K562 (cell line): Measurements from ENCODE around the gene ZNF853. TPM values are rescaled to one million over a fixed set of nuclear protein-coding genes. Genes with fewer than 3 reads are reported as not detected.
A peak's percentile ranks its signal among the peaks of the same experiment; 100 is the strongest.

Experiments
- ATAC-seq: fragments of 200-7000 bp; cut with Tn5 transposase; 3 replicates; pipeline ENCODE4 v1.9.1; 2020; ENCODE audit warnings: moderate library complexity
- BruUV-seq: library from RNA; stranded (reverse); fragments of 400-500 nt; replicated peaks from 2 replicates; lab custom pipeline; 2021; lab: Mats Ljungman, UMichigan
- CTCF ChIA-PET: fragments of 300-600 bp; formaldehyde crosslinking; extraction: SDS; loops from one replicate; lab custom pipeline; 2021; ENCODE audit warnings: low intra/inter-chr PET ratio; lab: Yijun Ruan, JAX
- POLR2A ChIA-PET: fragments of 300-600, 350-650 bp; sonication (Branson Sonifier 250); formaldehyde crosslinking; extraction: SDS; loops from one replicate; lab custom pipeline; 2021; ENCODE audit warnings: antibody characterized with exemption, inconsistent platforms; lab: Yijun Ruan, JAX
- DNase-seq, 4 experiments: peaks; one replicate each; pipeline versions ENCODE4 v3.0.0 to v3.0.0-alpha.2; 2011 to 2018; ENCODE audit warnings: low spot score in 3 of 4, mixed read lengths in 3 of 4; ENCODE audit errors: extremely low read depth in 1 of 4
- FAIRE-seq: peaks from 2 replicates; lab custom pipeline; 2011; peaks lifted over from hg19 to GRCh38; lab: Jason Lieb, UNC
- H2AFZ ChIP-seq: 2 replicates; pipeline ENCODE4 v1.6.0; 2011; ENCODE audit warnings: low read depth, low read length, control low read depth, inconsistent platforms
- H3K27ac ChIP-seq: fragments of 200-600 bp; 3 replicates; pipeline ENCODE4 v1.8.0; 2011; ENCODE audit warnings: low read depth, mild to moderate bottlenecking, control low read depth, inconsistent platforms, low read length, moderate library complexity, mixed read lengths; ENCODE audit errors: extremely low read depth
- H3K27me3 ChIP-seq, 2 experiments: fragments of 300-600 bp in 1 of 2; 2 replicates in 1 of 2; 3 replicates in 1 of 2; pipeline versions ENCODE4 v1.6.0 to v1.8.0; 2011; ENCODE audit warnings: inconsistent platforms in 2 of 2, low read length in 2 of 2, mild to moderate bottlenecking in 1 of 2, mixed read lengths in 1 of 2, moderate library complexity in 1 of 2; ENCODE audit not compliant: control insufficient read depth in 2 of 2, insufficient read depth in 2 of 2
- H3K36me3 ChIP-seq: fragments of 300-600 bp; 3 replicates; pipeline ENCODE4 v1.8.0; 2011; ENCODE audit warnings: mild to moderate bottlenecking, low read length, inconsistent platforms; ENCODE audit not compliant: control insufficient read depth, insufficient read depth
- H3K4me1 ChIP-seq, 2 experiments: fragments of 200-600 bp in 1 of 2; replicated peaks in 1 of 2; 2 replicates in 1 of 2; 3 replicates in 1 of 2; pipeline versions ENCODE4 v1.5.1 to v1.8.0; 2011; ENCODE audit warnings: inconsistent platforms in 2 of 2, low read length in 2 of 2, mild to moderate bottlenecking in 1 of 2, mixed read lengths in 1 of 2, moderate library complexity in 1 of 2; ENCODE audit not compliant: control insufficient read depth in 2 of 2, insufficient read depth in 2 of 2
- H3K4me2 ChIP-seq: 2 replicates; pipeline ENCODE4 v1.6.1; 2011; ENCODE audit warnings: low read length, control low read depth, inconsistent platforms, mixed read lengths; ENCODE audit not compliant: insufficient read depth
- H3K4me3 ChIP-seq: fragments of 200-600 bp; sonication (generic), shearing (Covaris generic); 2 replicates; pipeline ENCODE4 v1.5.1; 2016; ENCODE audit warnings: control low read depth, inconsistent platforms
- H3K79me2 ChIP-seq: fragments of 200-600 bp; 3 replicates; pipeline ENCODE4 v1.8.0; 2011; ENCODE audit warnings: low read length, inconsistent platforms; ENCODE audit not compliant: control insufficient read depth, insufficient read depth
- H3K9ac ChIP-seq, 2 experiments: 2 replicates each; pipeline versions ENCODE4 v1.6.0 to v1.6.1; 2011; ENCODE audit warnings: low read depth in 2 of 2, low read length in 2 of 2, control low read depth in 1 of 2, inconsistent platforms in 1 of 2, mild to moderate bottlenecking in 1 of 2, mixed read lengths in 1 of 2; ENCODE audit not compliant: insufficient read depth in 1 of 2
- H3K9me1 ChIP-seq: one replicate; pipeline ENCODE4 v1.6.0; 2011; ENCODE audit warnings: inconsistent platforms, mild to moderate bottlenecking, low read length, moderate library complexity; ENCODE audit not compliant: control insufficient read depth, insufficient read depth
- H3K9me3 ChIP-seq: replicated peaks from 2 replicates; pipeline ENCODE4 v1.5.1; 2011; ENCODE audit warnings: low read depth, low read length, inconsistent platforms; ENCODE audit not compliant: control insufficient read depth, insufficient read depth
- H4K20me1 ChIP-seq: replicated peaks from 2 replicates; pipeline ENCODE4 v1.6.1; 2011; ENCODE audit warnings: low read length, inconsistent platforms, mixed read lengths; ENCODE audit not compliant: control insufficient read depth, insufficient read depth
- CEBPG ChIP-seq, 3 experiments: fragments of 200-800 bp in 1 of 3; sonication (Bioruptor generic) in 1 of 3; sonication (generic) in 1 of 3; formaldehyde crosslinking in 1 of 3; IDR thresholded peaks in 2 of 3; conservative IDR thresholded peaks in 1 of 3; 2 replicates each; pipeline versions ENCODE4 v1.6.1 to v1.8.0; 2016 to 2022; ENCODE audit warnings: missing compliant biosample characterization in 2 of 3, missing genetic modification characterization in 2 of 3, mild to moderate bottlenecking in 1 of 3, missing genetic modification reagents in 1 of 3
- PHF20 ChIP-seq: fragments of 450-650 bp; IDR thresholded peaks from 2 replicates; pipeline ENCODE4 v1.6.1; 2018; ENCODE audit not compliant: partially characterized antibody
- TARDBP ChIP-seq: fragments of 450-650 bp; IDR thresholded peaks from 2 replicates; pipeline ENCODE4 v1.6.1; 2016
- WGBS: fragments of 100-300 bp; shearing (Covaris generic); methylation state at CpG from one replicate; pipeline ENCODE4 v1.1.6; 2016; ENCODE audit warnings: low coverage, mixed read lengths; ENCODE audit not compliant: insufficient coverage; ENCODE audit errors: missing lambda C conversion rate; 5-methylcytosine and 5-hydroxymethylcytosine counted together
- in situ Hi-C: fragments of 300-500 bp; cut with MboI; formaldehyde crosslinking; loops from 4 replicates; pipeline ENCODE4 v1.15.0; 2018; ENCODE audit warnings: inconsistent platforms, mixed read lengths
- intact Hi-C: fragments of 100-400 bp; cut with micrococcal nuclease; formaldehyde crosslinking; loops from 2 replicates; pipeline ENCODE4 v1.14.2; 2022
- polyA plus RNA-seq, 8 experiments: library from polyadenylated mRNA; depleted of rRNA in 4 of 8; stranded (reverse) in 5 of 8; unstranded in 3 of 8; fragments of >200 nt; fragmentation: Nextera tagmentation in 2 of 8; fragmentation: Illumina TruSeq in 1 of 8; extraction: Ambion mirVana in 2 of 8; extraction: Trizol in 1 of 8; gene quantifications; 2 replicates each; pipeline versions ENCODE4 v1.2.1 to v1.2.3, GENCODE V29; 2011 to 2014; ENCODE audit warnings: inconsistent platforms in 1 of 8, missing spikeins in 1 of 8
- total RNA-seq, 7 experiments: library from RNA; depleted of rRNA in 6 of 7; stranded (reverse); fragments of >200 nt in 6 of 7; fragmentation: Illumina TruSeq in 2 of 7; extraction: Trizol in 2 of 7; gene quantifications; 2 replicates each; pipeline versions ENCODE4 v1.2.1 to v1.2.3, GENCODE V29; 2011 to 2021; ENCODE audit warnings: low replicate concordance in 1 of 7

The ZNF853 gene
- total and polyA plus RNA-seq, 9 of the 15 experiments (the other 6 are each of a cell fraction or from before 2014, with no cell fraction given) = 0.03 TPM; not detected in 8

- TF ChIP-seq TARDBP = no peak
These were observed 4.6 kb downstream of the ZNF853 start (continued) for GRCh38 chr7:6619961-6620360.

GRCh38 chr7:6621195-6622133, 6.1 kb downstream of the ZNF853 start:
- ChIA-PET POLR2A (interaction anchor here (1.1 to 2.2 kb wide), 3 partner anchors 8 to 12 kb away, joined by 3 to 7 read pairs (median 4); no protein-coding TSS in a partner anchor), CTCF (no interaction called here)
- intact Hi-C loops = no loop called here
- TF ChIP-seq PHF20 = no peak
- TF ChIP-seq CEBPG (CRISPR knock-in tag; IDR thresholded peaks at IDR 0.05) = 0 out of 2 replicates have a peak, but pooled peaks have one; percentile 53
- TF ChIP-seq CEBPG (tag; conservative IDR thresholded peaks at IDR 0.05 in 1 of 2, IDR thresholded peaks at IDR 0.05 in 1 of 2) = no peak
- DNase-seq (no peak), ATAC-seq (no peak), FAIRE-seq (no peak)
- no peak overlapping the region for H3K4me3 ChIP-seq
- WGBS = 8% methylated on average over 19 of the region's 20 CpGs
- H3K36me3 ChIP-seq = no peaks in the 10 kb centered on the region
- no peaks in the 10 kb centered on the region for H3K79me2 ChIP-seq
- H3K27ac ChIP-seq = no peak overlapping the region
- no peak overlapping the region for H3K9ac ChIP-seq
- H3K9me3 ChIP-seq = no peaks in the 10 kb centered on the region
- BruUV-seq = no TSS peak
- peaks cover 39 to 73% of the 10 kb centered on the region in 2 experiments for H3K27me3 ChIP-seq
- no peaks in the 10 kb centered on the region for H3K9me1 ChIP-seq
- H4K20me1 ChIP-seq = no peaks in the 10 kb centered on the region
- peaks cover 0 to 21% of the 10 kb centered on the region in 2 experiments; a peak in 2 of 5 replicates for H3K4me1 ChIP-seq
- in situ Hi-C loops = no loop called here
- H3K4me2 ChIP-seq = no peak overlapping the region
- H2AFZ ChIP-seq = no peak overlapping the region
